HG02588 (cell line): ENCODE measurements around the gene METTL17.
"Not testable (repeated sequence)": the region's sequence is repeated elsewhere in the genome, so short reads cannot be mapped to it uniquely, and the experiment has no call there.

Experiments
- ATAC-seq: cut with Tn5 transposase; IDR thresholded peaks from one replicate; pipeline ENCODE4 v1.9.1; 2021; ENCODE audit warnings: mild to moderate bottlenecking, moderate library complexity; ENCODE audit not compliant: unreplicated experiment

Gene METTL17, protein sequence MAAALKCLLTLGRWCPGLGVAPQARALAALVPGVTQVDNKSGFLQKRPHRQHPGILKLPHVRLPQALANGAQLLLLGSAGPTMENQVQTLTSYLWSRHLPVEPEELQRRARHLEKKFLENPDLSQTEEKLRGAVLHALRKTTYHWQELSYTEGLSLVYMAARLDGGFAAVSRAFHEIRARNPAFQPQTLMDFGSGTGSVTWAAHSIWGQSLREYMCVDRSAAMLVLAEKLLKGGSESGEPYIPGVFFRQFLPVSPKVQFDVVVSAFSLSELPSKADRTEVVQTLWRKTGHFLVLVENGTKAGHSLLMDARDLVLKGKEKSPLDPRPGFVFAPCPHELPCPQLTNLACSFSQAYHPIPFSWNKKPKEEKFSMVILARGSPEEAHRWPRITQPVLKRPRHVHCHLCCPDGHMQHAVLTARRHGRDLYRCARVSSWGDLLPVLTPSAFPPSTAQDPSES

DNA sequence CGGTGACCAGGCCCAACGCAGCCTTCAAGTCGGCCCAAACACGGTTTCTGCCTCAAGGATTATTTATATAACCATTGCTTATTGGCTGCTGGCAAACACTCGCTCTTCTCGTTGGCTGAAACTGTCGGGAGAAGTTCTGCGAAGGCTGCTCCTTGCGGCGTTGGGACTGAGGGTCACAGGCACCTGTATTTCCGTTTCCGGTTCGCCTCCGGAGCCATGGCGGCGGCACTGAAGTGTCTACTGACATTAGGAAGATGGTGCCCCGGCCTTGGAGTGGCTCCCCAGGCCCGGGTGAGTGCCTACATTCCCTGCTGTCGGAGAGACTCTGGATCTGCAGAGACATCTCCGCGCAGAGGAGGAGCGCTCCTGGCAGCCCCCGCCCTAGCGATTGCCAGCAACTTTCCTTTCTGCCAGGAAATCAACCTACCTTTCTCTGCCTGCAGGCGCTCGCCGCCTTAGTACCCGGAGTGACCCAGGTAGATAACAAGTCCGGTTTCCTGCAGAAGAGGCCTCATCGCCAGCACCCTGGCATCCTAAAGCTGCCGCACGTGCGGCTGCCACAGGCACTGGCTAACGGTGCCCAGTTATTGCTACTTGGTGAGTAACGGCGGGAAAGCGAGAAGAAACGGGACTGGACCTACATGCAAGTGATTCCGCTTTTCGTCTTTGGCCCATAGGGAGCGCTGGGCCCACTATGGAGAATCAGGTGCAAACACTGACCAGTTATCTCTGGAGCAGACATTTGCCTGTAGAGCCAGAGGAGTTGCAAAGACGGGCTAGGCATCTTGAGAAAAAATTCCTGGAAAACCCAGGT lies at the start of gene METTL17:
Gene METTL17 (plus strand): TSS at position 194 of the 814 bp plus-strand sequence. CDS start 23 bp downstream, at position 217.
- peak; percentile 95 for ATAC-seq

DNA sequence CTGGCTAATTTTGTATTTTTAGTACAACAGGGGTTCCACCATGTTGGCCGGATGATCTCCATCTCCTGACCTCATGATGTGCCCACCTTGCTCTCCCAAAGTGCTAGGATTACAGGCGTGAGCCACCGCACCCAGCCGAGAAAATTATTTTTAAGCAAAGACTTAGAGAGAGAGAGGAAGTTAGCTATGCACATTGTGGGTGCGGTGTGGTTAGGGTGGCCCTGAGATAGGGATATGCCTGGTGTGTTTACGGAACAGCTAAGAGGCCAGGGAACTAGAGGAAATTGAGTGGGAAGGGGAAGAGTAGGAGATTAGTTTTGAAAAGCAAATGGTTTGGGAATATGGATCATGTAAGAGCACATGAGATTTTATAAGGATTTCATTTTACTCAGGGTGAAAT lies 44.6 kb upstream of the METTL17 start:
- not testable (repeated sequence) for ATAC-seq

DNA sequence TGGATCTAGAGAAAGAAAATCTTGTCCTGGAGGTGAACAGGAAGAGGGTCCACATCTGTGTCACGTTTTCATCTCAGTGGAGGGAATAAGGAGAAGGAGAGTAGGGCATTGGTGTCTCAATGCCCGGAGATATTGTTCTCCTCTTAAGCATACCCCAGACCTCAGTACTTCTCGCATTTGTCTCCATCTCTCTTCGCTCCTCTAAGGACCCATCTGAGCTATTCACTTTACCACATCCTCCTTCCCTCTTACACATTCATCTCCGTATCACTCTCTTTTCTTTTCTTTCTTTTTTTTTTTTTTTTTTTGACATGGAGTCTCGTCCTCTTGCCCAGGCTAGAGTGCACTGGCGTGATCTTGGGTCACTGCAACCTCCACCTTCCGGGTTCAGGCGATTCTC lies 43.1 kb upstream of the METTL17 start:
- not testable (repeated sequence) for ATAC-seq

DNA sequence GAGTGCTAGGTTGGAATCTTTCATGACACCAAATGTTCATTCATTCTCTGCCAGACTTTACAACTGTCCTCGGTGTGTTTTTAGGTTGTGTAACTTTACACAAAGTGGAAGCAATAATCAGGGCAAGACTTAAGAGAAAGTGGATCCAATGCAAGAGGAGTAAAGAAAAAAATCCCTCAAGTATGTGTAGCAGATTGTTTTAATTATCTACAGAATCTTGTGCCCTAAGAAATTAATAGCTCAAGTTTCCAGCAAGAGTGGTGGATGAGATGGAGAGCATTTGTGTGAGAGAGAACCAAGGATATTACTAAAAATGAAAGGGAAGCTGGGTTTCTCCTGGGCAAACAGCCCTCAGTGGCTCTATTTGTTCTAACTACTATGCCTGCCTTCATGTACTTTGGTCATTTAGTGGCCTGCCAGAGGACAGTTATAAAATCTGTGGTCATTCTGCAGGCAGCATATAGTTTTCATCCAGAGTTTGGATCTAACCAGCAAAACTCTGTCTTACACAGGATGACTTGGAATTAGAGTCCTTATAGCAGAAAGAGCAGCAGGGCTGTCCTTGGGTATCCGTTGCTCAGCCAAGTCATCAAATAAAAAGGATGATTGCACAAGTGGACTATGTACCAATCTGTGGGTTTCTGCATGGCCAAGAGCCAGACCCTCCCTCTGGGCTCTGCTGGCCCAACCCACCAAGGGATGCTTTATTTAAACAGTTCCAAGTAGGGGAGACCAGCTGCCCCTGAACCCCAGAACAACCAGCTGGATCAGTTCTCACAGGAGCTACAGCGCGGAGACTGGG lies 34.8 kb upstream of the METTL17 start, which contains the start of gene RNASE2:
Gene RNASE2 (plus strand): TSS at position 752 of the 802 bp plus-strand sequence. CDS start 285 bp downstream, outside the sequence.
- not testable (repeated sequence) for ATAC-seq

DNA sequence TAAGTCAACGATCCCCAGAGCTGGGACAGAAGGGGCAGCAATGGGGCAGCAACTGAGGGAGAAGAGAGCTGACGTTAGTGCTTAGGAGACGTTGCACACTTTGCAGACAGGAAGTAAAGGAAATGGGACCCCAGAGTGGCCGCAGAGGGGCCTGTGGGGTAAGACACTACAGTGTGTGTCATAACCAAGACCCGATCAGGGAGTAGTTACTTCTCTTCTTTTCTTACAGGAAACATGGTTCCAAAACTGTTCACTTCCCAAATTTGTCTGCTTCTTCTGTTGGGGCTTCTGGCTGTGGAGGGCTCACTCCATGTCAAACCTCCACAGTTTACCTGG lies 34.3 kb upstream of the METTL17 start:
- not testable (repeated sequence) for ATAC-seq

DNA sequence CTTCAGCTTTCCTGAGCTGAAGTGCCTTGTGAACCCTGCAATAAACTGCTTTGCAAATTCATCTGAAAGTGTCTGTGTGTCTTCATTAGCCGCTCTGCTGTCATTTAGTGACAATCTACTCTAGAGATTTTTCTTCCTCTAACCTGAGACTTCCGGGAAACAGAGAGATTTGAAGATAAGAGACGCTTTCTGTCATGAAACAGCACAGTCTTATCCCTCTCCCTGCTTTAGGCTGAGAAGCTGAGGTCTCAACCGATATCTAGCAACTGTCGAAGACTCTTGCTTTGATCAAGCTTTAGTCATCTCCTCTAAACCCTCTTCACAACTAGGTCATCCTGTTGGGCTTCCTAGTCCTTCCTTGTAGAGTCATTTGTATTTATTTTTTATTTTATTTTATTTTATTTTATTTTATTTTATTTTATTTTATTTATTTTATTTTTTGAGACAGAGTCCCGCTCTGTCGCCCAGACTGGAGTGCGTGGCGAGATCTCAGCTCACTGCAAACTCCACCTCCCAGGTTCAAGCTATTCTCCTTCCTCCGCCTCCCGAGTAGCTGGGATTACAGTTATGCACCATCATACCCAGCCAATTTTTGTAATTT lies 33.3 kb upstream of the METTL17 start:
- no peak for ATAC-seq

DNA sequence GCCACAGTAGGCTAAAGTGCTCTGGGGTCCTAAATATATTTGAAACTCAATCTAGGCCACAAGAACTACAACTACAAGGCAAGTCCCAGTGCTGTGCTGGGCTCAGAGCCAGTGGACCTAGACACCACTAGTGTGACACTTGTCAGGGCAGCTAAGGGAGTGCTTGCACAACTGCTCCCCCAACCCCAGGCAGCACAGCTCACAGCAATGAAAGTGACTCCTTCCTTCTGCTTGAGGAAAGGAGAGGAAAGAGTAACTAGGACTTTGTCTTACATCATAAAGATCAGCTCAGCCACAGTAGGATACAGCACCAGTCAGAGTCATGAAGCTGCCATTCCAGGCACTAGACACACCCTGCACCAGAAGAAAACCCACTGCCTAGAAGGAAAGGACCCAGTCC lies 30.8 kb upstream of the METTL17 start:
- ATAC-seq = not testable (repeated sequence)

DNA sequence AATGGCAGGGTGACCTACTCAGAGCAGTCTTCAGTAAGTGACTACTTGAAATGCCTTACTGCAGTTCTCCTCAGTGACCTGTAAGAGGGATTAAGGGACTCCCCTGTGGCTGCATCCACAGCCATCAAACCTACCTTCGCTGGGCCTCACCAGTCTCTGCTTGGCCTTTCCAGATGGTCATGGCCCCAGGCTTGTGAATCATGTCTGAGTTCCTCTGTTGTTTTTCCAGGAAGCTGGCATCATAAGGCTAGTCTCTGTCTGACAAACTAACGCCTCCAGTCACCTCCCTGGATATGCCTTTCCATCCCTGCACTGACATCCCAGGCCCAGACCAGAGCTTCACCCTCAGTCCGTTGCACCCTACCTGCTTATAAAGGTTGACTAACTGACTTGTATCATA lies 20.4 kb upstream of the METTL17 start:
- no peak for ATAC-seq

DNA sequence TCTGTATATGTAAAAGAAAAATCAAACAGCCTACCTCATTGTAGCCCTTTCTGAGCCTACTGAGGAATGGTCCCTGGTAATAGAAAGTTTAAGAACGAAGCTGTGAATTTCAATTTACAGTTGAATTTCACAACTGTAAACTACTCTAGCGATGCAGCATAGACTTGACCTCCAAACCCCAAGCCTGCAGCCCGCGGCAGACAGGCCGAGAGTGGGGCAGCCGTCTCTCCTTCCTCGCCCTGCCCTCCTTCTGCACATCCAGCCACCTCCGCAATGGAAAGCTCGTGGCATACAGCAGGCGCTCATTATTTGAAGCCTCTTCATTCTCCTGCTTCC lies 19.2 kb upstream of the METTL17 start:
- ATAC-seq = peak; percentile 21

DNA sequence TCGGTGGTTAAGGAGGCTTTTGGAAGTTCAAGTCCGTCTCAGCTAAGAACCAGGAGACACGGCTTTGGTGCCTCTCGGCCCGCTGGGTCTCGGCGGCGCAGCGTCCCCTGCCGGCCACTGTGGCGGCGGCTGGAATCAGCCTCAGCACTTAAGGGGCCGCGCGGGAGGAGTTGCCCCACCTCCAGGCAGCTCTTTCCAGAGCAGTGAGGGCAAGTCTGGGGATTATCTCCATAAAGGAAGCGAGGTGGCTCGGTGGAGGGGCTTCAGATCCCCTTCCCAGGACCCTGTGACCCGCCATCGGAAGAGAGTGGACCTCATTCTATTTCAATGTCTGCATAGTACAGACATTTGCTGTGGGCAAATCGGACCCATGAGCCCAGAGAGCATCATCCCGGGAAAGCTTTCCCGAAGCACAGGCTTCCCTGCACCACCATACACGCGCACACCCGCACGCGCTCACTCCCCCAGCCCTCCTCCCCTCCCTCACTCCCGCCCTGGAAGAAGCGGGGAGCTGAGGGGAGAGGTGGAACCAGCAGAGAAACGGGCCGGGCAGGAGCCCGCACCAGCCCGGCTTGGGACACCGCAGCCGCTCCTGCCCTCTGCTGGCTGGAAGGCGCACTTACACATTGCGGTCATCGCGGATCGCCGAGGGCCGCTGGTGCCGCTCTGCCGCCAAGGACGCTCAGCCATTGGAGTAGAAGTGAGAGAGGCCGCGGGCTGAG lies 18.6 kb upstream of the METTL17 start:
- peak; percentile 90 for ATAC-seq

DNA sequence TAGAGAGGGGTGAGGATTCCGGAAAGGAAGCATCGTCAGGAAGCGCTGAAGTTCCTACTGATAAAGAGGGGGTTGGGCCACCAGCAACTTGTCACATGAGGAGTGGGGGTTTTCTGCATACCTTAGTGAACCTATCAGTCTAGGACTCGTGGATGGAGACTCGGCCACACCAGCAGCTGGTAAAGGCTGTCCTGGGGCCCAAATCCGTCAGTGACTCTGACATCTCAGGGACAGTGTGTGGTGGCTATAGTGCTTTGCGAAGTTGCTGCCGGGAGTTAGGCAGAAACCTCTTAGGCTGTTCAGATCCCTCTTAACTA lies 18.1 kb upstream of the METTL17 start:
- ATAC-seq = peak; percentile 32

DNA sequence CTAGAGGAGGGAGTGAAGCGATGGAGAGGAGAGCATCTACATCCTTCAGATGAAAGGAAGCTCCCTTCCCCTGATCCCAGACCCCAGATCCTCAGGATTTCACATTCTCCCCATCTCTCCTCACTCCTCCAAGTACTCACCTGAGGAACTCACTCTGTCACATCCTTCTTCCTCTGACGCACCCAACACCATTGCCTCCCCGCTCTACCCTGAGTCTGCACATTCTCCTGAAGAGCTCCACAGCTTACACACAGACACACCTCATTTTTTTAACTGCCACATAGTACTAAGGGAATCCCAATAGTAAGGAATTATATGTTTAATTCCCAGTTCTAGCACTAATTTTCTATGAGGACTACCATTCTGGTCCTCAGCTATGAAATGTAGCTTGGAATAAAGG lies 16.3 kb upstream of the METTL17 start:
- no peak for ATAC-seq

DNA sequence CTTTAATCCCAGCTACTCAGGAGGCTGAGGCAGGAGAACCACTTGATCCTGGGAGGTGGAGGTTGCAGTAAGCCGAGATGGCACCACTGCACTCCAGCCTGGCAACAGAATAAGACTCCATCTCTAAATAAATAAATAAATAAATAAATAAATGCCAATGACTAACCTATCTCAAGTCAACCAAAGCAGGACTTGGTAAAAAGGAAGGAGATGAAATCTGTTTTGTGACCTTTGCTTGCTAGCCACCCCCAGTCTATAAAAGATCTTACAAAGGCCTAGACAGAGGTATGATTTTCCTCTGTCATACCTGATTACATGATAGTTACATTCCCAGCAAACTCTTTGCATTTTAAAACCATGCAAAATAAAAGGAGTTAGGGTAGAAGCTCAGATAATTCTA lies 13.5 kb upstream of the METTL17 start:
- ATAC-seq = no peak

DNA sequence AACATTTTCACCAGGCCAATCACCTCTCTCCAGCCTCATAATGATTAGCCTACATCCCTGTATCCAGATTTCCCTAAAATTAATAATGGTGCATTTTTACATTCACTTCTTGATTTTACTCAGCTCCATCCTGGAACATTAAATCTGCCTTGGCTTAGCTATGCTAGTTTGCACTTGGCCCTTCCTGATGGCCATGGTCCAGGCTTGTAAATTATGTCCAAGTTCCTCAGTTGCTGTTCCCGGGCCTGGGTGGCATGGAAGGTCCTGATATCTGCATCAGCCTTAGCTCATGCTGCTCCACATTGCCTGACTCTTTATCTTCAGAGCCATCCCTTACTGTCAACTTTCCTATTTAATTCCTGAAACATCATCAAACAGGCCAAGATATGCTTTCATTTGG lies 11.1 kb upstream of the METTL17 start:
- no peak for ATAC-seq

DNA sequence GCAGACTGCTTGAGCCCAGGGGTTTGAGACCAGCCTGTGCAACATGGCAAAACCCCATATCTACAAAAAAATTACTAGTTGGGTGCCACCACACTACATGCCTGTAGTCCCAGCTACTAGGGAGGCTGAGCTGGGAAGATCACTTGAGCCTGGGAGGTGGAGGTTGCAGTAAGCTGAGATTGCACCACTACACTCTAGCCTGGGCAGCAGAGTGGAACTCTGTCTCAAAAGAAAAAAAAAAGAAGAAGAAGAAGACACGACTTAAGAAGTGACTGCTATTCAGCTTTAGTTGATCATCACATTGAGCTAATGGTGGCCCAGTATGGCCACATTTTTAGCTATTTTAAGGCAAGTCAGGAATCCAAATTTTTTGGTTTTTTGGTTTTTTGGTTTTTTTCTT lies 8.9 kb upstream of the METTL17 start:
- no peak for ATAC-seq

DNA sequence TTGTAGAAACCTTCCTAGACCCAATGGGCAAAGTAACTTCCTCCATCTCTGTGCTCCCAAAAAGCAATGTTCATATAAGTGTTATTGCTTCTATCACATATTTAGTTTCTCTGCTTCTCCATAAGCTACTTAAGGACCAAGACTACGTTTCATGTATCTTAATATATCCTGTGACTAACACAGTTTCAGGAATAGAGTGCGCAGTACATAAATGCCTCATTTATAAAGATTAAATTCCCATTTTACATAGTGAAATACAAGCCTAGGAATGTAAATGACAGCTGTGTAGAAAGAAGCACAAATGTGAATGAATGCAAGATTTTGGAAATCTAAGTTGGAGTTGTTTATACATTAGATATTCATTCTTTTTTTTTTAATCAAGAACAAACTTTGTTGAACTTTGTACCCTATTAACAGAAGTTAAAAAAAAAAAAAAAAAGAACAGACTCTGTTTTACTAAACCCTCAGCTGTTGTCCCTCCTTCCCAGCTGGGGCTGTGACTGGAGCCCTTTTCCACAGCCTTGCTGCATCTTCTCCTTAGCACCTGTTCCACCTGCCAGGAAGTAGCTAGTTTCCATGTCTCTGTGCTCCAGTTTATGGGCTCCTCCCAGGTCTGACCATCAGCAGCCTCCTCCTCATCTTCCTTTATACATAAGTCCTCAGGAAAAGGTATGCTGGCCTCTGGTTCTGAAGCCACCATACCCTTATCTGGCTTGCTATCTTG lies 7.0 kb upstream of the METTL17 start:
- no peak for ATAC-seq

DNA sequence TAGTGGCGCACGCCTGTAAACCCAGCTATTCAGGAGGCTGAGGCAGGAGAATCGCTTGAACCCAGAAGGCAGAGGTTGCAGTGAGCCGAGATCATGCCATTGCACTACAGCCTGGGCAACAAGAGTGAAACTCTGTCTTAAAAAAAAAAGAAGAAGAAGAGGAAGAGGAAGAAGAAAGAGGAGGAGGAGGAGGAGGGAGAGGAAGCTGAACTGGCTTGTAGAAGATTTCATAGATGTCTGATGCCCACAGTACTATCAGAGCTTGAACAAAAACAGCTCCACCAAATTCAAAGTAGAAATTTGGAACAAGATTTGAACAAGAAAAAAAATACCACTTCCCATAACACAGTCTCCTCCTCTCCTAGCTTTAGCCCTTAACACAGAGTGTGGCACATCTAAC lies 4.1 kb upstream of the METTL17 start:
- ATAC-seq = not testable (repeated sequence)

DNA sequence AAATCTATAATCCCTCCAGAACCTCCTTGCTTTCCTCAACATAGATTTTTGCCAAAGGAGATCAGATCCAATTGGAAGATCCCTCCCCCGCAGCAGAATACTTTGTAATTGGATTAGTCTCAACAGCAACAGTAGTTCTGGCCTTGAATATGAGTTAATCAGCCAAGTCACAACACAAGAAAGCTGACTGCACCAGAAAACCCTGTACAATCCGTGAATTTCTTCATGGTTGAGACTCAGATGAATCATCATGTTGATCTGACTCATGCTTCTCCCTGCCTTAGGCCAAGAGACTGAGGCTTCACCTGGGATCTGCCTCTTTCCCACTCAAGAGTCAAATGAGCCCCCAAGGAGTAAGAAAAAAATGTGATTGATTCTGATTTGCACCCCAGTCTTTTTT lies 3.0 kb upstream of the METTL17 start:
- no peak for ATAC-seq

DNA sequence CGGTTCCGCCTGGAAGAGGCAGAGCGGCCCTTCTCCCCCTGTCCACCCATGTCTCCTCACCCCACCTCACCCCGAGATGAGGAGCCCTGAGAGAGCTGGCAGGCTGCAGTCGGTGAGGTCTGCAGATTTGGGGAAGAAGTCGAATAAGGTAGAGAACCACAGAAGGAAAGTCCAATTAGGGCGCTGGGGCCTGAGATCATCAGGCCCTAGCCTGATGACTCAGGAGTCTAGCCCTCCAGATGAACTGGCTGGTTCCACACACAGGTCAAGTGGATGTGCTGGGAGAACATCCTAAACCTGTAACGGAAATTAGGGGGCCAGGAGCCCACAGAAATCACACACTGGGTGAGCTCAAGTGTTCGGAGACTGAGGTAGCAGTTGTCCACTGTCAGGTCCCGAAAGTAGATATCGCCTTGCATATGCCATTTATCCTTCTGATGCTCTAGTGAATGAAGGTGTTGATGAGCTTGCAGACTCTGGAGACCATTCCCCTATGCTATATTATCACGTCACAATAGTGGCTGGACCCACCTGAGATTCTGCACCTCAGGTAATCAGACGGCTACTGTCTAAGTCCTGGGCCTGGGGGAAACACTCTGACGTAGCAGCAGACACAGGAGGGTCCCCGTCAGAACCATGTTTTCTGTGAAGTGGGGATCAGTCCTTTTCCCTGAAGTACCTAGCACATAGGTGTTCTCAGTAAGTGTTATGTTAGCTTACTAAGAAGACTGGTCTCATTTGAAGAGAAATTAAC lies 886 bp upstream of the METTL17 start:
- no peak for ATAC-seq
